Keratinocyte (primary cell): Measurements from ENCODE around the gene PDE6G.

ENCODE experiments used
- EZH2 ChIP-seq: IDR thresholded peaks from one replicate; pipeline ENCODE4 v1.6.1; 2012; ENCODE audit warnings: inconsistent platforms, mild to moderate bottlenecking, low read length, moderate library complexity
- TF ChIP-seq, protein P1 (sequence below), 3 experiments: IDR thresholded peaks in 1 of 3; conservative IDR thresholded peaks in 1 of 3; optimal IDR thresholded peaks in 1 of 3; 2 replicates in 2 of 3; 3 replicates in 1 of 3; pipeline versions ENCODE3 to v1.5.1; 2011; ENCODE audit warnings: low read length in 3 of 3, mild to moderate bottlenecking in 3 of 3, moderate library complexity in 2 of 3, control low read depth in 1 of 3, inconsistent platforms in 1 of 3; ENCODE audit not compliant: insufficient read depth in 2 of 3; ENCODE audit errors: extremely low read depth in 1 of 3

GRCh38 chr17:81652906-81653771, 3.2 kb downstream of the PDE6G start:
- TF ChIP-seq, protein P1, sequence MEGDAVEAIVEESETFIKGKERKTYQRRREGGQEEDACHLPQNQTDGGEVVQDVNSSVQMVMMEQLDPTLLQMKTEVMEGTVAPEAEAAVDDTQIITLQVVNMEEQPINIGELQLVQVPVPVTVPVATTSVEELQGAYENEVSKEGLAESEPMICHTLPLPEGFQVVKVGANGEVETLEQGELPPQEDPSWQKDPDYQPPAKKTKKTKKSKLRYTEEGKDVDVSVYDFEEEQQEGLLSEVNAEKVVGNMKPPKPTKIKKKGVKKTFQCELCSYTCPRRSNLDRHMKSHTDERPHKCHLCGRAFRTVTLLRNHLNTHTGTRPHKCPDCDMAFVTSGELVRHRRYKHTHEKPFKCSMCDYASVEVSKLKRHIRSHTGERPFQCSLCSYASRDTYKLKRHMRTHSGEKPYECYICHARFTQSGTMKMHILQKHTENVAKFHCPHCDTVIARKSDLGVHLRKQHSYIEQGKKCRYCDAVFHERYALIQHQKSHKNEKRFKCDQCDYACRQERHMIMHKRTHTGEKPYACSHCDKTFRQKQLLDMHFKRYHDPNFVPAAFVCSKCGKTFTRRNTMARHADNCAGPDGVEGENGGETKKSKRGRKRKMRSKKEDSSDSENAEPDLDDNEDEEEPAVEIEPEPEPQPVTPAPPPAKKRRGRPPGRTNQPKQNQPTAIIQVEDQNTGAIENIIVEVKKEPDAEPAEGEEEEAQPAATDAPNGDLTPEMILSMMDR (optimal IDR thresholded peaks at IDR 0.05 in 1 of 3, IDR thresholded peaks at IDR 0.05 in 1 of 3, conservative IDR thresholded peaks at IDR 0.05 in 1 of 3; ENCODE audit: extremely low read depth in 1 of 3, insufficient read depth in 2 of 3, low read length in 3 of 3): no peak
- TF ChIP-seq EZH2: no peak
